Measurements from ENCODE around the gene ZNG1A. TPM values are rescaled to one million over a fixed set of nuclear protein-coding genes. Genes with fewer than 3 reads are reported as not detected.

The ZNG1A gene
- total RNA-seq, 2 experiments from 2014 or later, result 49.4 to 73.6 TPM

DNA sequence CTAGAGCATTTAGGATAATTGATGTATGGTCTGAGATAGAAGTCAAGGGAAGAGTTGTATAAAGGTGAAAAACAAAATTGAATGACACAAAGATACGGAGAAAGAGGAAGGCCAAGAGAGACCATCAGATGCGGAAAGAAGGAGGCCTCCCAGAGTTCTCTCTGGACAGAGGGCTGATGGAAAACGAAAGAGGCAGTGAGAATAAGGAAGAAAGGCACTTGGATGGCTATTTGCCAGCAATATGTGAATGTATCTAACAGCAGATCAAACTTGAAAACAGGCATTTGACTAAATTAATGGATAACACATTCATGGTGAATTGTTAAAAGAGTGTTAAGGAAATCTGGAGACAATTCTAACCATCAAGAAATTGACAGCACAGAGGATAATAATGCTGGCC is 33.4 kb upstream of the ZNG1A start:
- Histone ChIP-seq H3K79me2 (ENCODE audit: insufficient read depth, low read depth, low read length) (no peaks in the 10 kb centered on the region), H3K9me3 (ENCODE audit: low read length) (no peaks in the 10 kb centered on the region), H3K27ac (ENCODE audit: low read depth, low read length, poor library complexity, severe bottlenecking) (no peak overlapping the region), H2AFZ (ENCODE audit: low read length) (no peak overlapping the region), H3K36me3 (ENCODE audit: insufficient read depth, low read length) (no peaks in the 10 kb centered on the region), H3K9me2 (ENCODE audit: insufficient read depth, low read length) (no peaks in the 10 kb centered on the region), H3K4me2 (ENCODE audit: low read length) (no peak overlapping the region), H3K4me1 (ENCODE audit: insufficient read depth, low read length, poor library complexity, severe bottlenecking) (peaks cover 13% of the 10 kb centered on the region), H3K4me3 (ENCODE audit: low read depth, low read length, poor library complexity, severe bottlenecking) (no peak overlapping the region), H4K20me1 (ENCODE audit: insufficient read depth, low read length) (no peaks in the 10 kb centered on the region)
- BruUV-seq (replicated peaks), result no TSS peak
- CTCF ChIA-PET (ENCODE audit: unreplicated experiment), result no interaction called here
- intact Hi-C loops (cut with micrococcal nuclease; ENCODE audit: unreplicated experiment), result no loop called here
- TF ChIP-seq EZH2phosphoT487 (IDR thresholded peaks at IDR 0.05; ENCODE audit: borderline replicate concordance, low read depth, low read length), result no peak
- TF ChIP-seq, protein P1, sequence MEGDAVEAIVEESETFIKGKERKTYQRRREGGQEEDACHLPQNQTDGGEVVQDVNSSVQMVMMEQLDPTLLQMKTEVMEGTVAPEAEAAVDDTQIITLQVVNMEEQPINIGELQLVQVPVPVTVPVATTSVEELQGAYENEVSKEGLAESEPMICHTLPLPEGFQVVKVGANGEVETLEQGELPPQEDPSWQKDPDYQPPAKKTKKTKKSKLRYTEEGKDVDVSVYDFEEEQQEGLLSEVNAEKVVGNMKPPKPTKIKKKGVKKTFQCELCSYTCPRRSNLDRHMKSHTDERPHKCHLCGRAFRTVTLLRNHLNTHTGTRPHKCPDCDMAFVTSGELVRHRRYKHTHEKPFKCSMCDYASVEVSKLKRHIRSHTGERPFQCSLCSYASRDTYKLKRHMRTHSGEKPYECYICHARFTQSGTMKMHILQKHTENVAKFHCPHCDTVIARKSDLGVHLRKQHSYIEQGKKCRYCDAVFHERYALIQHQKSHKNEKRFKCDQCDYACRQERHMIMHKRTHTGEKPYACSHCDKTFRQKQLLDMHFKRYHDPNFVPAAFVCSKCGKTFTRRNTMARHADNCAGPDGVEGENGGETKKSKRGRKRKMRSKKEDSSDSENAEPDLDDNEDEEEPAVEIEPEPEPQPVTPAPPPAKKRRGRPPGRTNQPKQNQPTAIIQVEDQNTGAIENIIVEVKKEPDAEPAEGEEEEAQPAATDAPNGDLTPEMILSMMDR (conservative IDR thresholded peaks at IDR 0.05; ENCODE audit: low read length), result no peak
- POLR2A ChIA-PET, result no interaction called here
- DNase-seq (ENCODE audit: low spot score), result no peak

DNA sequence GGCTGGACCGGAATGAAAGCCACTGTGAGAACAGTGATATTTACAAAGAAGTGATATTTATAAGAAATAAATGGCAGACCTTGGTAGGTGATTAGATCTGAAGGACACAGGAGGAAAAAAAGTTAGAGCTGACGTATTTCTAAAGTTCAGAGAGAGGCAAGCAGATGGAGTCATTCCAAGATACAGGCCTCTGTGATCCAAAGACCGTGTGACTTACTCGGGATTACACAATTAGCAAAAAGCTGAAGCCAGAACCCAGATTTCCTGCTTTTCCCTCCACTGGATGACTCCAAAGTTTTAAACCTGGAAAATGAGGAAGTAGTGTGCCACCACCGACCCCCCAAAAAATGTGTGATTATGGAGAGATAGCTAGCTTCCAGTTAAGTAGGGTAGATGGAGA is 32.7 kb upstream of the ZNG1A start:
- no peak overlapping the region for H3K27ac ChIP-seq (ENCODE audit: low read depth, low read length, poor library complexity, severe bottlenecking)
- no peak overlapping the region for H2AFZ ChIP-seq (ENCODE audit: low read length)
- H3K4me3 ChIP-seq (ENCODE audit: low read depth, low read length, poor library complexity, severe bottlenecking), result no peak overlapping the region
- H3K4me2 ChIP-seq (ENCODE audit: low read length), result no peak overlapping the region
- no peaks in the 10 kb centered on the region for H3K36me3 ChIP-seq (ENCODE audit: insufficient read depth, low read length)
- no peaks in the 10 kb centered on the region for H3K9me2 ChIP-seq (ENCODE audit: insufficient read depth, low read length)
- ChIA-PET POLR2A (no interaction called here), CTCF (ENCODE audit: unreplicated experiment) (no interaction called here)
- H3K79me2 ChIP-seq (ENCODE audit: insufficient read depth, low read depth, low read length), result no peaks in the 10 kb centered on the region
- no peaks in the 10 kb centered on the region for H4K20me1 ChIP-seq (ENCODE audit: insufficient read depth, low read length)
- H3K9me3 ChIP-seq (ENCODE audit: low read length), result no peaks in the 10 kb centered on the region
- H3K4me1 ChIP-seq (ENCODE audit: insufficient read depth, low read length, poor library complexity, severe bottlenecking), result peaks cover 13% of the 10 kb centered on the region
- no TSS peak for BruUV-seq (replicated peaks)
- no peak for DNase-seq (ENCODE audit: low spot score)
- TF ChIP-seq EZH2phosphoT487 (IDR thresholded peaks at IDR 0.05; ENCODE audit: borderline replicate concordance, low read depth, low read length), result no peak
- TF ChIP-seq, protein P1 (conservative IDR thresholded peaks at IDR 0.05; ENCODE audit: low read length), result no peak
- intact Hi-C loops (cut with micrococcal nuclease; ENCODE audit: unreplicated experiment), result no loop called here

DNA sequence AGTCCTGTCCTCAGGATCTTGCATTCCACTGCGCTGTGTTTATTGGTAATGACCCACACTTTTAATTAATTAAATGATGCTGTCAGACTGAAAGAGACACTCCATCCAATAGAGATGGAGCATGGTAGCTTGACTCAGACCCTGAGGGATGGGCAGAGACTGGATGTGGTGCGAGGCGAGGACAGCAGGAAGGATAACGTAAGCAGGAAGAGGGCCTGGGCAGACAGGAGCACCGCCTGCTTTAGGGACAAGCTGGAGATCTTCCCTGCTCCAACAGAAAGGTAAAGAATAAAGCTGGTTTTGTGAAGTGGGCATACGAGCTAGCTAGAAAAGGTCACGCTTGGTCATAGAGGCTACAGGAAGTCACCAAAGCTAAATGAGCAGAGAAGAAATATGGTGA is 32.2 kb upstream of the ZNG1A start:
- no peaks in the 10 kb centered on the region for H3K9me3 ChIP-seq (ENCODE audit: low read length)
- ChIA-PET CTCF (ENCODE audit: unreplicated experiment) (no interaction called here), POLR2A (no interaction called here)
- BruUV-seq (replicated peaks), result no TSS peak
- no peaks in the 10 kb centered on the region for H3K9me2 ChIP-seq (ENCODE audit: insufficient read depth, low read length)
- H3K36me3 ChIP-seq (ENCODE audit: insufficient read depth, low read length), result no peaks in the 10 kb centered on the region
- no peak for DNase-seq (ENCODE audit: low spot score)
- H4K20me1 ChIP-seq (ENCODE audit: insufficient read depth, low read length), result no peaks in the 10 kb centered on the region
- H3K4me1 ChIP-seq (ENCODE audit: insufficient read depth, low read length, poor library complexity, severe bottlenecking), result peaks cover 12% of the 10 kb centered on the region
- intact Hi-C loops (cut with micrococcal nuclease; ENCODE audit: unreplicated experiment), result no loop called here
- no peaks in the 10 kb centered on the region for H3K79me2 ChIP-seq (ENCODE audit: insufficient read depth, low read depth, low read length)
- H2AFZ ChIP-seq (ENCODE audit: low read length), result no peak overlapping the region
- H3K4me2 ChIP-seq (ENCODE audit: low read length), result no peak overlapping the region
- no peak overlapping the region for H3K27ac ChIP-seq (ENCODE audit: low read depth, low read length, poor library complexity, severe bottlenecking)
- no peak overlapping the region for H3K4me3 ChIP-seq (ENCODE audit: low read depth, low read length, poor library complexity, severe bottlenecking)
- TF ChIP-seq, protein P1 (conservative IDR thresholded peaks at IDR 0.05; ENCODE audit: low read length), result no peak
- no peak for TF ChIP-seq EZH2phosphoT487 (IDR thresholded peaks at IDR 0.05; ENCODE audit: borderline replicate concordance, low read depth, low read length)
